Activated naive CD4-positive, alpha-beta T cell treated with anti-CD3 and anti-CD28 coated beads, Interleukin-2, amount 50 U/mL, for 24 hours (primary cell): ENCODE data around the gene GNG7.
"Not testable (repeated sequence)": the region's sequence is repeated elsewhere in the genome, so short reads cannot be mapped to it uniquely, and the experiment has no call there.

Experiments used
- H3K27ac Mint-ChIP-seq: one replicate; pipeline ENCODE4 v1.8.0; 2021; ENCODE audit warnings: mild to moderate bottlenecking, mixed read lengths
- H3K27me3 Mint-ChIP-seq: one replicate; pipeline ENCODE4 v1.8.0; 2021; ENCODE audit warnings: mixed read lengths
- H3K36me3 Mint-ChIP-seq: one replicate; pipeline ENCODE4 v1.8.0; 2021; ENCODE audit warnings: mixed read lengths
- H3K4me1 Mint-ChIP-seq: one replicate; pipeline ENCODE4 v1.8.0; 2021; ENCODE audit warnings: mixed read lengths
- H3K4me3 Mint-ChIP-seq: one replicate; pipeline ENCODE4 v1.8.0; 2021; ENCODE audit warnings: mild to moderate bottlenecking, mixed read lengths
- H3K9me3 Mint-ChIP-seq: one replicate; pipeline ENCODE4 v1.8.0; 2021; ENCODE audit warnings: mixed read lengths

The GNG7 gene

GRCh38 chr19:2617393-2618165 is 84.9 kb downstream of the GNG7 start:
- no peaks in the 10 kb centered on the region for H3K27me3 Mint-ChIP-seq
- peaks cover 70% of the 10 kb centered on the region for H3K4me1 Mint-ChIP-seq
- H3K36me3 Mint-ChIP-seq = no peaks in the 10 kb centered on the region
- H3K27ac Mint-ChIP-seq = peak overlapping the region; percentile 47
- H3K4me3 Mint-ChIP-seq = peak overlapping the region; percentile 72
- H3K9me3 Mint-ChIP-seq = no peaks in the 10 kb centered on the region

- Mint-ChIP-seq H3K27me3 (no peaks in the 10 kb centered on the region), H3K4me1 (peaks cover 71% of the 10 kb centered on the region), H3K4me3 (peak overlapping the region; percentile 72), H3K9me3 (no peaks in the 10 kb centered on the region), H3K27ac (no peak overlapping the region), H3K36me3 (no peaks in the 10 kb centered on the region)
These were observed 85.6 kb downstream of the GNG7 start for GRCh38 chr19:2616741-2617392.

- Mint-ChIP-seq H3K4me1 (peaks cover 65% of the 10 kb centered on the region), H3K9me3 (no peaks in the 10 kb centered on the region), H3K4me3 (no peak overlapping the region), H3K27ac (no peak overlapping the region), H3K27me3 (no peaks in the 10 kb centered on the region), H3K36me3 (no peaks in the 10 kb centered on the region)
These were observed 86.7 kb downstream of the GNG7 start for GRCh38 chr19:2615782-2616181.

DNA sequence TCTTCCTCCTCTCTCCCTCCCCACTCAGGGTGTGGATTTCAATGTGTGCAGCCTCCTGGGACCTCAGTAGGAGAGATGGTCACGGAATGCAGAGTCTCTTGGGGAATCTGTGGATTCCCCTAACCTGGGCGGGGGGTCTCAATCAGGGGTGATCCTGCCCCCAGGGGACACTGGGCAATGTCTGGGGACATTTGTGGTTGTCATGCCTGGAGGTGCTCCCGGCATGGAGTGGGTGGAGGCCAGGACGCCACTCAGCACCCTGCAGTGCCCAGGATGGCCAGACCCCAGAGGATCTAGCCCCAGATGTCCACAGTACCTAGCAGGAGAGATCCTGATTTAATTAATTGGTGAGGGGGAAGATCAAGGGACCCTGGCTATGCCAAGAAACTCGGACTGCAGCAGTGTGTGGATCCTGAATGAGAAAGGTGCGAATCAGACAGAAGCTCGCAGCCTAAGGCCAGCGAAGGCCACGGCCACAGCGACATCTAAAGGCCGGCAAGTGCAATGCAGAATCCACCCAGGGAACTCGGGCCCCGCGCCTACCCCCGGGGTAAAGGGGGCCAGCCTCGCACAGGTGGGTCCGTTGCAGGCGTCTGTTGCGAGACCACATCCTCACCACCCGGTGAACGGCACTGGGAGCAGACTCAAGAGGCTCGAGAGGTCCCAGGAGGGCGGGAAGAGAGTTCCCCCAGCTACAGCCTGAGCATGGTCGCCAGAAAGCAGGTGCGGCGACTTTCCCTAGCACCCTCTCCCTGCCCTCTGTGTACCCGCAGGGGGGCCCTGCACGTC is 88.8 kb downstream of the GNG7 start:
- H3K4me3 Mint-ChIP-seq = no peak overlapping the region
- no peaks in the 10 kb centered on the region for H3K36me3 Mint-ChIP-seq
- no peaks in the 10 kb centered on the region for H3K9me3 Mint-ChIP-seq
- no peaks in the 10 kb centered on the region for H3K27me3 Mint-ChIP-seq
- H3K27ac Mint-ChIP-seq = no peak overlapping the region
- H3K4me1 Mint-ChIP-seq = peaks cover 55% of the 10 kb centered on the region

DNA sequence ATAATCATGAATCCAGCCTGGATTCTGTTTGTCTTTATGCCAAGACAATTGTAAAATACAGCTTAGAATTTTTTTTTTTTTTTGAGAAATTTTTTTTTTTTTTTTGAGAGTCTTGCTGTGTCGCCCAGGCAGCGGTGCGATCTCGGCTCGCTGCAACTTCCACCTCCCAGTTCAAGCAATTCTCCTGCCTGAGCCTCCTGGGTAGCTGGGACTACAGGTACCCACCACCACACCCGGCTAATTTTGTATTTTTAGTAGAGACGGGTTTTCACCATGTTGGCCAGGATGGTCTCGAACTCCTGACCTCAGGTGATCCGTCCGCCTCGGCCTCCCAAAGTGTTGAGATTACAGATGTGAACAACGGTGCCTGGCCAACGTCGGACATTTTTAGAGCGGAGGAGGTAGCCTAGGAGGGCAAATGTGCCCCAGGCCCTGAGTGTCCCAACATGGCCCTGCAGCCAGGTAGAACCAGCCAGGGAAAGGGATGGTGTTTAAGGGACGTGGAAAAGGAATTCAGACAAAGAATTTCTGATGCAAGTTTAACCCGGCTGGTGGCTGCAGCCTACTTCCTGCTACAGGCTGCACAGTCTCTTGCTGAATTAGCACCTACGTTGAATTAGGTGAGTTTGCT is 89.8 kb downstream of the GNG7 start:
- Mint-ChIP-seq H3K4me3 (peak overlapping the region; percentile 13), H3K27me3 (no peaks in the 10 kb centered on the region), H3K4me1 (peaks cover 53% of the 10 kb centered on the region), H3K36me3 (no peaks in the 10 kb centered on the region), H3K9me3 (no peaks in the 10 kb centered on the region), H3K27ac (no peak overlapping the region)

DNA sequence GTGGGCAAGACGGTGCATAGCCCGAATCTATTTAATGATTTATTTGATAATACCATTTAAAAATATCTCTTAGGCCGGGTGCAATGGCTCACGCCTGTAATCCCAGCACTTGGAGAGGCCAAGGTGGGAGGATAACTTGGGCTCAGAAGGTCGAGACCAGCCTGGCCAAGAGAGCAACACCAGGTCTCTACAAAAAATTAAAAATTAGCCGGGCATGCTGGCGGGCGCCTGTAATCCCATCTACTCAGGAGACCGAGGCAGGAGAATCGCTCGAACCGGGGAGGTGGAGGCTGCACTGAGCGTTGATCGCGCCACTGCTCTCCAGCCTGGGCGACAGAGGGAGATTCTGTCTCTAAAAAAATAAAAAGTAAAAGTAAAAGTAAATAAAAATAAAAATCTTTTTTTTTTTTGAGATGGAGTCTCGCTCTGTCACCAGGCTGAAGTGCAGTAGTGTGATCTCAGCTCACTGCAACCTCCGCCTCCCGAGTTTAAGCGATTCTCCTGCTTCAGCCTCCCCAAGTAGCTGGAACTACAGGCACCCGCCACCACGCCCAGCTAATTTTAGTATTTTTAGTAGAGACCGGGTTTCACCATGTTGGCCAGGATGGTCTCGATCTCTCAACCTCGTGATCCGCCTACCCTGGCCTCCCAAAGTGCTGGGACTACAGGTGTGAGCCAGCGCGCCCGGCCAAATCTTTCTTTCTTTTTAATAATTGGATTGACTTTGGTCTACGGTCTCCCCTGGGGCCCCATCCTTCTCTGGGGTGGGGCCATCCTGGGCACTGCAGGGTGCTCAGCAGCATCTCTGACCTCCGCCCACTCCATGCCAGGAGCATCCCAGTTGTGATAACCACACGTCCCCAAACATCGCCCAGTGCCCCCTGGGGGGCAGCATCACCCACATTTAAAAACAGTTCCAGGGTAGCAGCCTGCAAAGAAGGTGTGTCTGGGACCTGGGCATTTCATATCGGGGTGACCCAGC is 90.7 kb downstream of the GNG7 start:
- Mint-ChIP-seq H3K27me3 (no peaks in the 10 kb centered on the region), H3K36me3 (no peaks in the 10 kb centered on the region), H3K9me3 (no peaks in the 10 kb centered on the region), H3K27ac (peak overlapping the region; percentile 17), H3K4me1 (peaks cover 46% of the 10 kb centered on the region), H3K4me3 (peak overlapping the region; percentile 86)

DNA sequence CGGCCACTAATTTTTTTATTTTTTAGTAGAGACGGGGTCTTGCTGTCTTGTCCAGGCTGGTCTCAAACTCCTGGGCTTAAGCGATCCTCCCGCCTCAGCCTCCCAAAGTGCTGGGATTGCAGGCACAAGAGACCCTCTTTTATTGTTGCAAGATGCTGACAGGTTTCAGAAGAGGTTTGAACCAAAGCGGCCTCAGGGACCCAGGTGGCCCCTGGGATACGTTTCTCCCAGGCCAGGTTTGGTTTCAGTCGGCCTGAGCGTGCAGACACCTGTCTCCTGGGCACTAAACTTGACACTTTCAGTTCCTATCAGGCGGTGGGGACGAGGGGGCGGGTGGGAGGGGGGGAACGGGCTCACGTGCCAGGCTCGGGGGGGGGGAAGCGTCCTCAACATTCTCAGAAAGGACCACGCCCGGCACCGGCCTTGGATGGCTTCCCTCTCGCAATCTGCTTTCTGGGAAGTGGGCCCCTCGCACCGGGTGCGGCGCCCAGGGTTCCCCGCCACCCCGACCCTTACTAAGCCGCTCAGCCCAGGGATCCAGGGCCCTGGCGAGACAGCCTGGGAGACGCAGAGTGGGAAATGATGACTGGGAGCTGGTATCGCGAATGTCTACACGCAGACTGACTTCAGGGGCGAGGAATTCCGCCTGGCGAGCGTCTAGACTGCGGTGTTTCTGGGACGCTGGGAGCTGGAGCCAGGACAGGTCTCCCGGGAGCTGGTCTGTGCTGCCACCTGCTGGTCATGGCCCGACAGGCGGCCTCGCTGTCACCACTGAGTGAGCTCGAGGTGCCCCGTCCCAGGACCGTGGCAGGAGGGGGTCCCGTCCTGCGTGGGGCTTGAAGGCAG is 91.6 kb downstream of the GNG7 start:
- peak overlapping the region; percentile 86 for H3K4me3 Mint-ChIP-seq
- no peaks in the 10 kb centered on the region for H3K27me3 Mint-ChIP-seq
- no peaks in the 10 kb centered on the region for H3K9me3 Mint-ChIP-seq
- H3K27ac Mint-ChIP-seq = no peak overlapping the region
- no peaks in the 10 kb centered on the region for H3K36me3 Mint-ChIP-seq
- H3K4me1 Mint-ChIP-seq = peaks cover 44% of the 10 kb centered on the region

DNA sequence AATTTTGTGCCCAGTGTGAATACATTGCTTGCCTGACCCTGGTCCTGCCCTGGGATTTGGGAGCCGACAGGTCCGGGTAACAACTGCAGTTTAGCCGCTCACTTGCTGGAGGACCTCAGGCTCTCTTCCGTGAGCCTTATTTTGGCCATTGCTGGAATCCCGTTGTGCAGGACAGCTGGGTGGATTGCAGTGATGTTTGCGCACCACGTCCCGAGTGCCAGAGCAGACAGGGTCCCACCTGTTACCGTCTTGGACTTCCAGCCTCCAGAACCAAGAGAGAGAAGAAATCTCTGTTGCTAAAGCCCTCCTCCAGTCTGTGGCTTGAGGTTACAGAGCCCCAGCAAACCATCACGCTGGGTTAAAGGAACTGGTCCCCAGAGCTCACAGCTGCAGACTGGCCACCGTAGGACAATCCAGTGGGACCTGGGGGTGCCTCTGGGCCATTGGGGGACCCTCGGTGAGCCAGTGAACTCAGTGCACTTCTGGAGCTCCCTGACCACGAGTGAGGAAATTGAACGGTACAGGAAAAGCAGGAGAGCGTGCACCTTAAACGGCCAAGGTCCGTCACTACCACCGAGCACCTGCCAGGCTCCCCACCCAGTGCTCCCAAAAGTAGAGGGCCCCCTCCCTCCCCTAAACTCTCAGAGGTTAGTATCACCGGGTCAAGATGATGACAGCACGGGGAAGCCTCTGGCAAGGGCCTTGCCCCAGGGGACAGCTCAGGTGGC is 92.9 kb downstream of the GNG7 start:
- H3K4me3 Mint-ChIP-seq = peak overlapping the region; percentile 30
- no peaks in the 10 kb centered on the region for H3K9me3 Mint-ChIP-seq
- H3K27ac Mint-ChIP-seq = peak overlapping the region; percentile 65
- H3K36me3 Mint-ChIP-seq = no peaks in the 10 kb centered on the region
- H3K27me3 Mint-ChIP-seq = no peaks in the 10 kb centered on the region
- peaks cover 43% of the 10 kb centered on the region for H3K4me1 Mint-ChIP-seq

DNA sequence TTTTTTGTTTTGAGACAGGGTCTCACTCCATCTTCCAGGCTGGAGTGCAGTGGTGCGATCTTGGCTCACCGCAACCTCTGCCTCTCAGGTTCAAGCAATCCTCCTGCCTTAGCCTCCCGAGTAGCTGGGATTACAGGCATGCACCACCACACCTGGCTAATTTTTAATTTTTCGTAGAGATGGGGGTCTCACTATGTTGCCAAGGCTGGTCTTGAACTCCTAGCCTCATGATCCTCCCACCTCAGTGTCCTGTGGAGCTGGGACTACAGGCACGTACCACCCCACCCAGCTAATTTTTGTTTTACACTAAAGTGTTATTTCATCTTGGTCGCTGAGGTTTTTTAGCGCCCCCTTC is 93.5 kb downstream of the GNG7 start:
- H3K4me3 Mint-ChIP-seq = peak overlapping the region; percentile 30

DNA sequence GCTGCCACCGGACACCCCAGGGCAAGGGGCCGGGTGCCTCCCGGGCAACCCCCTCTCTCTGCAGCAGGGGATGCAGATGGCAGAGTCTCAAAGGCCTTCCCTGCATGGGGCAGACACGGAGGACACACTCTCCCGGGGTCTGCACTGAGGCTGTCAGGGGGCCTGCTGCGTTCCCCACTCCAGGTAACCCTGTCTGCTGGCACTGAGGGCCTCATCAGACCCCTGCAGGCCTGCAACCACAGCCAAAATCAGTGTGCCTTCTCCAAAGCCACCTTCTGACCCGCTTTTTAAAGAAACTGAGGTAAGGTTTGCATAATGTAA is 93.9 kb downstream of the GNG7 start:
- Mint-ChIP-seq H3K27ac (no peak overlapping the region), H3K4me1 (peaks cover 33% of the 10 kb centered on the region), H3K9me3 (no peaks in the 10 kb centered on the region), H3K27me3 (no peaks in the 10 kb centered on the region), H3K4me3 (peak overlapping the region; percentile 30), H3K36me3 (no peaks in the 10 kb centered on the region)

More for the DNA sequence above, 93.5 kb downstream of the GNG7 start:
- peaks cover 37% of the 10 kb centered on the region for H3K4me1 Mint-ChIP-seq
- not testable (repeated sequence) for H3K9me3 Mint-ChIP-seq, H3K27me3 Mint-ChIP-seq, H3K36me3 Mint-ChIP-seq
- H3K27ac Mint-ChIP-seq = peak overlapping the region; percentile 36

- Mint-ChIP-seq H3K27ac (peak overlapping the region; percentile 93), H3K9me3 (no peaks in the 10 kb centered on the region), H3K36me3 (no peaks in the 10 kb centered on the region), H3K4me1 (peaks cover 29% of the 10 kb centered on the region), H3K27me3 (no peaks in the 10 kb centered on the region), H3K4me3 (peak overlapping the region; percentile 87)
These were observed 94.5 kb downstream of the GNG7 start for GRCh38 chr19:2607712-2608601.

- H3K27me3 Mint-ChIP-seq, H3K4me3 Mint-ChIP-seq, H3K36me3 Mint-ChIP-seq, H3K9me3 Mint-ChIP-seq: not testable (repeated sequence)
- H3K27ac Mint-ChIP-seq = peak overlapping the region; percentile 35
- H3K4me1 Mint-ChIP-seq = peaks cover 26% of the 10 kb centered on the region
These were observed 95.7 kb downstream of the GNG7 start for GRCh38 chr19:2606774-2607173.

GRCh38 chr19:2605889-2606288 is 96.6 kb downstream of the GNG7 start:
- peaks cover 21% of the 10 kb centered on the region for H3K4me1 Mint-ChIP-seq
- H3K27ac Mint-ChIP-seq, H3K27me3 Mint-ChIP-seq, H3K9me3 Mint-ChIP-seq, H3K4me3 Mint-ChIP-seq, H3K36me3 Mint-ChIP-seq: not testable (repeated sequence)
